PC-9 (cell line): ENCODE data around the gene NF2. TPM values are rescaled to one million over a fixed set of nuclear protein-coding genes. Genes with fewer than 3 reads are reported as not detected.

Source experiments
- BruUV-seq: library from RNA; stranded (reverse); fragments of 400-500 nt; replicated peaks from 2 replicates; lab custom pipeline; 2021; lab: Mats Ljungman, UMichigan
- CTCF ChIA-PET: fragments of 300-600 bp; sonication (Branson Sonifier 250); formaldehyde crosslinking; loops from one replicate; lab custom pipeline; 2022; ENCODE audit warnings: antibody characterized with exemption; lab: Charles Lee
- POLR2A ChIA-PET: fragments of 300-600 bp; sonication (Branson Sonifier 250); formaldehyde crosslinking; loops from one replicate; lab custom pipeline; 2022; ENCODE audit warnings: antibody characterized with exemption; ENCODE audit not compliant: unreplicated experiment; lab: Charles Lee
- DNase-seq, 2 experiments: peaks; one replicate each; pipeline versions ENCODE4 v3.0.0 to v3.0.0-alpha.2; 2015 to 2022; ENCODE audit warnings: mixed read lengths in 1 of 2
- H2AFZ ChIP-seq: fragments of 200-600 bp; sonication (generic); 2 replicates; pipeline ENCODE4 v1.8.1; 2017; ENCODE audit warnings: antibody characterized with exemption
- H3F3A ChIP-seq: fragments of 200-600 bp; sonication (generic); 2 replicates; pipeline ENCODE4 v1.8.1; 2017; ENCODE audit warnings: antibody characterized with exemption, mild to moderate bottlenecking, low read depth; ENCODE audit not compliant: insufficient read depth
- H3K27ac ChIP-seq: fragments of 200-600 bp; sonication (generic); 2 replicates; pipeline ENCODE4 v1.6.1; 2016; ENCODE audit warnings: mixed run types
- H3K27me3 ChIP-seq: fragments of 200-600 bp; sonication (generic); 2 replicates; pipeline ENCODE4 v1.6.1; 2016; ENCODE audit warnings: low read depth, mixed run types; ENCODE audit not compliant: insufficient read depth
- H3K36me3 ChIP-seq: fragments of 200-600 bp; sonication (generic); 2 replicates; pipeline ENCODE4 v1.6.1; 2016; ENCODE audit warnings: low read depth, mixed run types
- H3K4me1 ChIP-seq: fragments of 200-600 bp; sonication (generic); replicated peaks from 2 replicates; pipeline ENCODE4 v1.6.1; 2016; ENCODE audit warnings: mixed run types; ENCODE audit not compliant: insufficient read depth
- H3K4me2 ChIP-seq: fragments of 200-600 bp; sonication (generic); 2 replicates; pipeline ENCODE4 v1.6.1; 2017; ENCODE audit warnings: mixed run types
- H3K4me3 ChIP-seq: fragments of 200-600 bp; sonication (generic); 2 replicates; pipeline ENCODE4 v1.6.1; 2016; ENCODE audit warnings: mixed run types
- H3K79me2 ChIP-seq: fragments of 200-600 bp; sonication (generic); 2 replicates; pipeline ENCODE4 v1.6.1; 2017; ENCODE audit warnings: low read depth, mixed run types
- H3K9me2 ChIP-seq: fragments of 200-600 bp; sonication (generic); 2 replicates; pipeline ENCODE4 v1.8.1; 2017; ENCODE audit warnings: mild to moderate bottlenecking; ENCODE audit not compliant: insufficient read depth
- H3K9me3 ChIP-seq: fragments of 200-600 bp; sonication (generic); 2 replicates; pipeline ENCODE4 v1.8.1; 2016; ENCODE audit warnings: low read depth; ENCODE audit not compliant: insufficient read depth
- H4K20me1 ChIP-seq: fragments of 200-600 bp; sonication (generic); 2 replicates; pipeline ENCODE4 v1.8.1; 2017; ENCODE audit not compliant: insufficient read depth
- EZH2 ChIP-seq: fragments of 200-600 bp; sonication (generic); IDR thresholded peaks from 2 replicates; pipeline ENCODE4 v1.8.0; 2017; ENCODE audit warnings: antibody characterized with exemption, low read depth
- intact Hi-C: fragments of 100-400 bp; cut with micrococcal nuclease; formaldehyde crosslinking; loops from one replicate; pipeline ENCODE4 v1.10.0; 2022; ENCODE audit not compliant: unreplicated experiment
- total RNA-seq: library from RNA; stranded (reverse); gene quantifications from 2 replicates; pipeline ENCODE4 v1.2.3, GENCODE V29; 2021
- TF ChIP-seq, protein P1 (sequence below): fragments of 200-600 bp; sonication (generic); conservative IDR thresholded peaks from 2 replicates; pipeline ENCODE4 v1.6.1; 2017; ENCODE audit warnings: mixed run types, antibody characterized with exemption, mild to moderate bottlenecking, moderate library complexity

Gene NF2
- total RNA-seq, 1 experiment from 2014 or later: 73.2 TPM

DNA sequence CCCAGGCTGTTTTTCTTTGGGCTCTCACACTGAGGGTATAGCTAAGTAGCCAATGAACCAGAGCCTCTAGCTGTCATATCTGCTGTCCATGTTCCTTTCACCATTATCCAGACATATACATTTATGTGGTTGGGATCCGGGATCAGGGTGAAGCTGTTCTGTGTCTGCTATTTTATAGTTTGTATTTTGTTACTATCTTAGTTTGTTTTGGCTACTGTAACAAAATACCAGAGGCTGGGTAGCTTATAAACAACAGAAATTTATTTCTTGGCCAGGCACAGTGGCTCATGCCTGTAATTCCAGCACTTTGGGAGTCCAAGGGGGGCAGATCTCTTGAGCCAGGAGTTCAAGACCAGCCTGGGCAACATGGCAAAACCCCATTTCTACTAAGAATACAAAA is 75.9 kb downstream of the NF2 start:
- no TSS peak for BruUV-seq
- H3K36me3 ChIP-seq: peaks cover 11% of the 10 kb centered on the region
- POLR2A ChIA-PET: no interaction called here

DNA sequence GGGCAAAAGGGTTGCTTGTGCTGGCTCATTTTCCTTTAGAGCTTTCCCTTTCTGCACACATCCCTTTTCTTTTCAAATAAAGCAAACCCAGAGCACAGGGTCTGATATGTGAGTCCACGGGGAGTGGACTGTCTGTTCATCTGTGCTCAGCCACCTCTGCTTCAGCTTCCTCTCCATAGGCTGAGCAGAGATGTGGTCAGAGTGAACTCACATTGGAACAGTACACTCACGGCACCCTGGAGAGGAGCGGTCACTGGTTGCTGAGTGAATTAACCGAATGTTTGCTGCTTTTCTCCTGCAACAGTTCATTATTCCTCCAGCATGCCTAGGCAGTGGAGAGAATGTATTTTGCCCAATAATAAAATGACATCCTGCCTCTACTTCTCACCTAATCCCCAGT is 80.1 kb downstream of the NF2 start:
- no peaks in the 10 kb centered on the region for H3K9me3 ChIP-seq
- TF ChIP-seq, protein P1, sequence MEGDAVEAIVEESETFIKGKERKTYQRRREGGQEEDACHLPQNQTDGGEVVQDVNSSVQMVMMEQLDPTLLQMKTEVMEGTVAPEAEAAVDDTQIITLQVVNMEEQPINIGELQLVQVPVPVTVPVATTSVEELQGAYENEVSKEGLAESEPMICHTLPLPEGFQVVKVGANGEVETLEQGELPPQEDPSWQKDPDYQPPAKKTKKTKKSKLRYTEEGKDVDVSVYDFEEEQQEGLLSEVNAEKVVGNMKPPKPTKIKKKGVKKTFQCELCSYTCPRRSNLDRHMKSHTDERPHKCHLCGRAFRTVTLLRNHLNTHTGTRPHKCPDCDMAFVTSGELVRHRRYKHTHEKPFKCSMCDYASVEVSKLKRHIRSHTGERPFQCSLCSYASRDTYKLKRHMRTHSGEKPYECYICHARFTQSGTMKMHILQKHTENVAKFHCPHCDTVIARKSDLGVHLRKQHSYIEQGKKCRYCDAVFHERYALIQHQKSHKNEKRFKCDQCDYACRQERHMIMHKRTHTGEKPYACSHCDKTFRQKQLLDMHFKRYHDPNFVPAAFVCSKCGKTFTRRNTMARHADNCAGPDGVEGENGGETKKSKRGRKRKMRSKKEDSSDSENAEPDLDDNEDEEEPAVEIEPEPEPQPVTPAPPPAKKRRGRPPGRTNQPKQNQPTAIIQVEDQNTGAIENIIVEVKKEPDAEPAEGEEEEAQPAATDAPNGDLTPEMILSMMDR: no peak
- no peak for TF ChIP-seq EZH2
- POLR2A ChIA-PET: no interaction called here
- BruUV-seq: no TSS peak
- no peak overlapping the region for H3K4me2 ChIP-seq
- H3F3A ChIP-seq: no peaks in the 10 kb centered on the region; the same call in 1 of the 2 replicates
- no peaks in the 10 kb centered on the region; the same call in 1 of the 2 replicates for H4K20me1 ChIP-seq
- H3K27ac ChIP-seq: no peak overlapping the region
- DNase-seq: no peak
- H3K79me2 ChIP-seq: no peaks in the 10 kb centered on the region
- CTCF ChIA-PET: no interaction called here
- H3K4me3 ChIP-seq: no peak overlapping the region
- peaks cover 8% of the 10 kb centered on the region for H3K36me3 ChIP-seq
- H3K4me1 ChIP-seq: no peaks in the 10 kb centered on the region
- intact Hi-C loops: no loop called here
- no peaks in the 10 kb centered on the region for H3K27me3 ChIP-seq
- H3K9me2 ChIP-seq: no peaks in the 10 kb centered on the region
- no peak overlapping the region for H2AFZ ChIP-seq

More for the DNA sequence above, 75.9 kb downstream of the NF2 start:
- DNase-seq: no peak
- Histone ChIP-seq H4K20me1 (peaks cover 3% of the 10 kb centered on the region; the same call in 1 of the 2 replicates), H3K79me2 (no peaks in the 10 kb centered on the region), H3F3A (no peaks in the 10 kb centered on the region; the same call in 1 of the 2 replicates), H3K9me3 (no peaks in the 10 kb centered on the region), H2AFZ (no peak overlapping the region), H3K4me1 (no peaks in the 10 kb centered on the region), H3K4me3 (no peak overlapping the region), H3K27me3 (no peaks in the 10 kb centered on the region), H3K9me2 (no peaks in the 10 kb centered on the region), H3K27ac (no peak overlapping the region), H3K4me2 (no peak overlapping the region)
- CTCF ChIA-PET: no interaction called here
- intact Hi-C loops: no loop called here
- TF ChIP-seq, protein P1: no peak

DNA sequence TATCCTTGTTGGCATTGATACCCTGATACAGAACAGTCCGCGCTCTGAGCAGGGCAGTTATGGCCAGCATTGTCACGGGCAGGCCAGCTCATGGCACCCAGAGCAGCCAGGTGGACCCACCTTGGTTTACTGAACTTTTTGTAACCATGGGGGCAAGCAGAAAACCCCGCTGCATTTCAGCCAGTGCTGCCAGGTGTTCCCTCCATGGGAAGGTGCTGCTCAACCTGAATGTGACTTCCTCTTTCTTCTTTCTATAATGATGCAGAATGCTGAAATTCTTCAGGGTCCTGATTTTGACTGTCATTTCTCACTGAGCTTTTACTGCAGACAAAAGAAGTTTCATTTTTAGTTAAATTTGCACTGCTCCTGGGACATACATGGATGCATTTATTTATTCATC is 80.8 kb downstream of the NF2 start:
- no peaks in the 10 kb centered on the region for H3K9me3 ChIP-seq
- DNase-seq: no peak
- no peaks in the 10 kb centered on the region for H3K27me3 ChIP-seq
- ChIA-PET POLR2A (no interaction called here), CTCF (no interaction called here)
- no peaks in the 10 kb centered on the region for H3K9me2 ChIP-seq
- H3K4me3 ChIP-seq: no peak overlapping the region
- no TSS peak for BruUV-seq
- no peaks in the 10 kb centered on the region; the same call in 1 of the 2 replicates for H4K20me1 ChIP-seq
- peaks cover 8% of the 10 kb centered on the region for H3K36me3 ChIP-seq
- no peak overlapping the region for H2AFZ ChIP-seq
- TF ChIP-seq, protein P1: no peak
- no peak for TF ChIP-seq EZH2
- no peak overlapping the region for H3K27ac ChIP-seq
- no peaks in the 10 kb centered on the region for H3K79me2 ChIP-seq
- H3F3A ChIP-seq: peaks cover 5% of the 10 kb centered on the region; the same call in 1 of the 2 replicates
- H3K4me2 ChIP-seq: no peak overlapping the region
- H3K4me1 ChIP-seq: no peaks in the 10 kb centered on the region
- intact Hi-C loops: no loop called here
